PC-3 (cell line): ENCODE results near the gene ATXN8OS.

Experiments
- CTCF ChIP-seq: fragments of 300-600 bp; sonication (generic); conservative IDR thresholded peaks from 2 replicates; pipeline ENCODE4 v1.5.1; 2017; ENCODE audit warnings: antibody characterized with exemption, low read depth, mild to moderate bottlenecking, low read length
- EZH2 ChIP-seq: fragments of 300-600 bp; sonication (generic); IDR thresholded peaks from one replicate; pipeline ENCODE4 v1.6.1; 2017; ENCODE audit warnings: antibody characterized with exemption, mild to moderate bottlenecking, low read length; ENCODE audit not compliant: unreplicated experiment

GRCh38 chr13:70117338-70117905 lies 9.8 kb downstream of the ATXN8OS start:
- TF ChIP-seq CTCF, result no peak
- no peak for TF ChIP-seq EZH2
